H1 (cell line): Measurements from ENCODE around the gene SMOC2. TPM values are rescaled to one million over a fixed set of nuclear protein-coding genes. Genes with fewer than 3 reads are reported as not detected.

Experiments
- BACH1 ChIP-seq: IDR thresholded peaks from 2 replicates; pipeline ENCODE4 v1.6.1; 2012; ENCODE audit warnings: low read length, improper control_type of control experiment
- CEBPB ChIP-seq: IDR thresholded peaks from 2 replicates; pipeline ENCODE4 v1.6.1; 2012; ENCODE audit warnings: low read depth, low read length
- SIRT6 ChIP-seq: IDR thresholded peaks from one replicate; pipeline ENCODE4 v1.7.1; 2012; ENCODE audit warnings: low read length, inconsistent platforms
- SIX5 ChIP-seq: IDR thresholded peaks from 2 replicates; pipeline ENCODE4 v1.6.1; 2011; ENCODE audit warnings: mild to moderate bottlenecking, low read depth, low read length
- polyA plus RNA-seq, 7 experiments: library from polyadenylated mRNA; depleted of rRNA in 3 of 7; stranded (reverse) in 5 of 7; unstranded in 2 of 7; fragments of >200 nt in 5 of 7; fragments of 200-250 nt in 2 of 7; gene quantifications; 1 replicate in 5 of 7; 2 replicates in 1 of 7; 4 replicates in 1 of 7; pipeline versions ENCODE4 v1.2.1 to v1.2.3, GENCODE V29; 2011 to 2013; ENCODE audit warnings: missing spikeins in 2 of 7, mixed read lengths in 2 of 7
- total RNA-seq: library from RNA; stranded (reverse); fragmentation: NEBNext Ultra II Directional; extraction: Animal tissue kit (Norgen Biotek cat#: 25700); gene quantifications from 2 replicates; pipeline ENCODE4 v1.2.1, GENCODE V29; 2021
- TF ChIP-seq, protein P1 (sequence below): fragments of 300-600 bp; sonication (generic); IDR thresholded peaks from 2 replicates; pipeline ENCODE4 v1.7.1; 2012; ENCODE audit warnings: low read length, moderate library complexity, mild to moderate bottlenecking, inconsistent platforms; ENCODE audit not compliant: insufficient replicate concordance
- TF ChIP-seq, protein P2 (sequence below): IDR thresholded peaks from 2 replicates; pipeline ENCODE4 v1.6.1; 2012; ENCODE audit warnings: low read length, inconsistent platforms

SMOC2 gene
- total and polyA plus RNA-seq, 2 of the 8 experiments (the other 6 are each of a cell fraction or from before 2014, with no cell fraction given) = 7.7 to 8.5 TPM

DNA sequence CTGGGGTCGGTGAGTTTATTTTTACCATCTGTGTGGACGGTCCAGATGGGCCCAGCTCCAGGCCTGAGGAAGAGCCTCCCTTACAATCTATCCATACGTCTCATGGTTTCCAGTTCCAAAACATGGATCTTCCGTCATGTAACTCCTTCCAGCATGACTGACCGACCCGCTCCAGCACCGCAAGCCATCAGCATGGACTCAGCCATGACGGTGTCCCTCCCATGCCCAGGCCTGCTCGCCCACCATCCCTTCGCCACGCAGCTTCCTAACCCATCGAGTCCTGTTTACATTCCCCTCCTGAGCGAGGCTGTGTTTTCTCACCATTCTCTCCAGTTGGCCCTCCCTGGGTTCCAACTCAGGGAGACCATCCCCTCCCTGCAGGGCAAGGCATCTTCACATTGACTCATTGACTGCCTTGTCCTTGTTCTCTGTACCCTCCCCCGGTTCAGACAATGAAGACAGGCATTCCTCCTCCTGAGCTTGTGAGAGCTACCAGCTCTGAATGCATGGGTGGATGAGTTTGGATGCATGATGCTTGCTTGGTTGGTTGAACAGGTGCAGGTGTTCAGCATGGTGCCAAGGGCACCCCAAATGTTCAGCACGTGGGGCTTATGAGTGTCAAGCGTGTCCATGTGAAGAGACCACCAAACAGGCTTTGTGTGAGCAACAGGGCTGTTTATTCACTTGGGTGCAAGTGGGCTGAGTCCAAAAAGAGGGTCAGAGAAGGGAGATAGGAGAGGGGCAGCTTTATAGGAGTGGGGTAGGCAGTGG, 235.8 kb downstream of the SMOC2 start (continued):
- TF ChIP-seq, protein P1, sequence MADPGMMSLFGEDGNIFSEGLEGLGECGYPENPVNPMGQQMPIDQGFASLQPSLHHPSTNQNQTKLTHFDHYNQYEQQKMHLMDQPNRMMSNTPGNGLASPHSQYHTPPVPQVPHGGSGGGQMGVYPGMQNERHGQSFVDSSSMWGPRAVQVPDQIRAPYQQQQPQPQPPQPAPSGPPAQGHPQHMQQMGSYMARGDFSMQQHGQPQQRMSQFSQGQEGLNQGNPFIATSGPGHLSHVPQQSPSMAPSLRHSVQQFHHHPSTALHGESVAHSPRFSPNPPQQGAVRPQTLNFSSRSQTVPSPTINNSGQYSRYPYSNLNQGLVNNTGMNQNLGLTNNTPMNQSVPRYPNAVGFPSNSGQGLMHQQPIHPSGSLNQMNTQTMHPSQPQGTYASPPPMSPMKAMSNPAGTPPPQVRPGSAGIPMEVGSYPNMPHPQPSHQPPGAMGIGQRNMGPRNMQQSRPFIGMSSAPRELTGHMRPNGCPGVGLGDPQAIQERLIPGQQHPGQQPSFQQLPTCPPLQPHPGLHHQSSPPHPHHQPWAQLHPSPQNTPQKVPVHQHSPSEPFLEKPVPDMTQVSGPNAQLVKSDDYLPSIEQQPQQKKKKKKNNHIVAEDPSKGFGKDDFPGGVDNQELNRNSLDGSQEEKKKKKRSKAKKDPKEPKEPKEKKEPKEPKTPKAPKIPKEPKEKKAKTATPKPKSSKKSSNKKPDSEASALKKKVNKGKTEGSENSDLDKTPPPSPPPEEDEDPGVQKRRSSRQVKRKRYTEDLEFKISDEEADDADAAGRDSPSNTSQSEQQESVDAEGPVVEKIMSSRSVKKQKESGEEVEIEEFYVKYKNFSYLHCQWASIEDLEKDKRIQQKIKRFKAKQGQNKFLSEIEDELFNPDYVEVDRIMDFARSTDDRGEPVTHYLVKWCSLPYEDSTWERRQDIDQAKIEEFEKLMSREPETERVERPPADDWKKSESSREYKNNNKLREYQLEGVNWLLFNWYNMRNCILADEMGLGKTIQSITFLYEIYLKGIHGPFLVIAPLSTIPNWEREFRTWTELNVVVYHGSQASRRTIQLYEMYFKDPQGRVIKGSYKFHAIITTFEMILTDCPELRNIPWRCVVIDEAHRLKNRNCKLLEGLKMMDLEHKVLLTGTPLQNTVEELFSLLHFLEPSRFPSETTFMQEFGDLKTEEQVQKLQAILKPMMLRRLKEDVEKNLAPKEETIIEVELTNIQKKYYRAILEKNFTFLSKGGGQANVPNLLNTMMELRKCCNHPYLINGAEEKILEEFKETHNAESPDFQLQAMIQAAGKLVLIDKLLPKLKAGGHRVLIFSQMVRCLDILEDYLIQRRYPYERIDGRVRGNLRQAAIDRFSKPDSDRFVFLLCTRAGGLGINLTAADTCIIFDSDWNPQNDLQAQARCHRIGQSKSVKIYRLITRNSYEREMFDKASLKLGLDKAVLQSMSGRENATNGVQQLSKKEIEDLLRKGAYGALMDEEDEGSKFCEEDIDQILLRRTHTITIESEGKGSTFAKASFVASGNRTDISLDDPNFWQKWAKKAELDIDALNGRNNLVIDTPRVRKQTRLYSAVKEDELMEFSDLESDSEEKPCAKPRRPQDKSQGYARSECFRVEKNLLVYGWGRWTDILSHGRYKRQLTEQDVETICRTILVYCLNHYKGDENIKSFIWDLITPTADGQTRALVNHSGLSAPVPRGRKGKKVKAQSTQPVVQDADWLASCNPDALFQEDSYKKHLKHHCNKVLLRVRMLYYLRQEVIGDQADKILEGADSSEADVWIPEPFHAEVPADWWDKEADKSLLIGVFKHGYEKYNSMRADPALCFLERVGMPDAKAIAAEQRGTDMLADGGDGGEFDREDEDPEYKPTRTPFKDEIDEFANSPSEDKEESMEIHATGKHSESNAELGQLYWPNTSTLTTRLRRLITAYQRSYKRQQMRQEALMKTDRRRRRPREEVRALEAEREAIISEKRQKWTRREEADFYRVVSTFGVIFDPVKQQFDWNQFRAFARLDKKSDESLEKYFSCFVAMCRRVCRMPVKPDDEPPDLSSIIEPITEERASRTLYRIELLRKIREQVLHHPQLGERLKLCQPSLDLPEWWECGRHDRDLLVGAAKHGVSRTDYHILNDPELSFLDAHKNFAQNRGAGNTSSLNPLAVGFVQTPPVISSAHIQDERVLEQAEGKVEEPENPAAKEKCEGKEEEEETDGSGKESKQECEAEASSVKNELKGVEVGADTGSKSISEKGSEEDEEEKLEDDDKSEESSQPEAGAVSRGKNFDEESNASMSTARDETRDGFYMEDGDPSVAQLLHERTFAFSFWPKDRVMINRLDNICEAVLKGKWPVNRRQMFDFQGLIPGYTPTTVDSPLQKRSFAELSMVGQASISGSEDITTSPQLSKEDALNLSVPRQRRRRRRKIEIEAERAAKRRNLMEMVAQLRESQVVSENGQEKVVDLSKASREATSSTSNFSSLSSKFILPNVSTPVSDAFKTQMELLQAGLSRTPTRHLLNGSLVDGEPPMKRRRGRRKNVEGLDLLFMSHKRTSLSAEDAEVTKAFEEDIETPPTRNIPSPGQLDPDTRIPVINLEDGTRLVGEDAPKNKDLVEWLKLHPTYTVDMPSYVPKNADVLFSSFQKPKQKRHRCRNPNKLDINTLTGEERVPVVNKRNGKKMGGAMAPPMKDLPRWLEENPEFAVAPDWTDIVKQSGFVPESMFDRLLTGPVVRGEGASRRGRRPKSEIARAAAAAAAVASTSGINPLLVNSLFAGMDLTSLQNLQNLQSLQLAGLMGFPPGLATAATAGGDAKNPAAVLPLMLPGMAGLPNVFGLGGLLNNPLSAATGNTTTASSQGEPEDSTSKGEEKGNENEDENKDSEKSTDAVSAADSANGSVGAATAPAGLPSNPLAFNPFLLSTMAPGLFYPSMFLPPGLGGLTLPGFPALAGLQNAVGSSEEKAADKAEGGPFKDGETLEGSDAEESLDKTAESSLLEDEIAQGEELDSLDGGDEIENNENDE = no peak
- TF ChIP-seq BACH1 (no peak), SIX5 (no peak), CEBPB (no peak), SIRT6 (no peak)
- TF ChIP-seq, protein P2, sequence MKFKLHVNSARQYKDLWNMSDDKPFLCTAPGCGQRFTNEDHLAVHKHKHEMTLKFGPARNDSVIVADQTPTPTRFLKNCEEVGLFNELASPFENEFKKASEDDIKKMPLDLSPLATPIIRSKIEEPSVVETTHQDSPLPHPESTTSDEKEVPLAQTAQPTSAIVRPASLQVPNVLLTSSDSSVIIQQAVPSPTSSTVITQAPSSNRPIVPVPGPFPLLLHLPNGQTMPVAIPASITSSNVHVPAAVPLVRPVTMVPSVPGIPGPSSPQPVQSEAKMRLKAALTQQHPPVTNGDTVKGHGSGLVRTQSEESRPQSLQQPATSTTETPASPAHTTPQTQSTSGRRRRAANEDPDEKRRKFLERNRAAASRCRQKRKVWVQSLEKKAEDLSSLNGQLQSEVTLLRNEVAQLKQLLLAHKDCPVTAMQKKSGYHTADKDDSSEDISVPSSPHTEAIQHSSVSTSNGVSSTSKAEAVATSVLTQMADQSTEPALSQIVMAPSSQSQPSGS = no peak
